ENCODE measurements around the gene SNAP91. TPM values are rescaled to one million over a fixed set of nuclear protein-coding genes. Genes with fewer than 3 reads are reported as not detected.
"Not testable (repeated sequence)": the region's sequence is repeated elsewhere in the genome, so short reads cannot be mapped to it uniquely, and the experiment has no call there.

Gene SNAP91
- not detected for total RNA-seq
- long read RNA-seq = 0 reads

- DNase-seq (peak; percentile 65), ATAC-seq (peak; percentile 68)
- intact Hi-C loops (cut with DNase I) = no loop called here
These were observed at the start of gene SNAP91 for GRCh38 chr6:83708970-83709747. Gene SNAP91 (minus strand): TSS chr6:83709101. CDS start chr6:83707927, 1,174 bp downstream.

GRCh38 chr6:83758533-83758932 lies 49.6 kb upstream of the SNAP91 start:
- no peaks in the 10 kb centered on the region for H3K9me3 ChIP-seq
- H3K4me3 ChIP-seq = no peak overlapping the region
- DNase-seq (no peak), ATAC-seq (no peak)
- H3K4me1 ChIP-seq = no peaks in the 10 kb centered on the region
- H3K27ac ChIP-seq = no peak overlapping the region
- no peak for TF ChIP-seq CTCF (IDR thresholded peaks at IDR 0.05)
- H3K27me3 ChIP-seq = no peaks in the 10 kb centered on the region
- intact Hi-C loops (cut with DNase I) = no loop called here
- H3K36me3 ChIP-seq = no peaks in the 10 kb centered on the region

More at GRCh38 chr6:83708970-83709747, at the start of gene SNAP91:
- TF ChIP-seq CTCF (IDR thresholded peaks at IDR 0.05) = no peak
- H3K27ac ChIP-seq = no peak within 1 kb of the TSS
- peaks cover 47% of the 10 kb centered on the region for H3K27me3 ChIP-seq
- H3K36me3 ChIP-seq = no peaks in the 10 kb centered on the region
- H3K4me1 ChIP-seq = no peaks in the 10 kb centered on the region
- peak within 1 kb of the TSS; percentile 42 for H3K4me3 ChIP-seq
- no peaks in the 10 kb centered on the region for H3K9me3 ChIP-seq

- DNase-seq (no peak), ATAC-seq (no peak)
- Histone ChIP-seq H3K4me1 (no peaks in the 10 kb centered on the region), H3K4me3 (no peak overlapping the region), H3K27ac (no peak overlapping the region), H3K36me3 (no peaks in the 10 kb centered on the region), H3K27me3 (no peaks in the 10 kb centered on the region), H3K9me3 (no peaks in the 10 kb centered on the region)
- intact Hi-C loops (cut with DNase I) = no loop called here
- no peak for TF ChIP-seq CTCF (IDR thresholded peaks at IDR 0.05)
These were observed 48.1 kb upstream of the SNAP91 start for GRCh38 chr6:83757021-83757420.

GRCh38 chr6:83756565-83756964 lies 47.7 kb upstream of the SNAP91 start:
- ATAC-seq = no peak
- no peaks in the 10 kb centered on the region for H3K9me3 ChIP-seq
- no peak overlapping the region for H3K27ac ChIP-seq
- no peaks in the 10 kb centered on the region for H3K27me3 ChIP-seq
- DNase-seq = no peak
- no peaks in the 10 kb centered on the region for H3K4me1 ChIP-seq
- intact Hi-C loops (cut with DNase I) = no loop called here
- TF ChIP-seq CTCF (IDR thresholded peaks at IDR 0.05) = no peak
- no peak overlapping the region for H3K4me3 ChIP-seq
- H3K36me3 ChIP-seq = no peaks in the 10 kb centered on the region

- H3K36me3 ChIP-seq; DNase-seq; H3K27ac ChIP-seq; H3K4me3 ChIP-seq; H3K4me1 ChIP-seq; ATAC-seq; H3K9me3 ChIP-seq; intact Hi-C loops (cut with DNase I); H3K27me3 ChIP-seq: not testable (repeated sequence)
These were observed 43.5 kb upstream of the SNAP91 start for GRCh38 chr6:83752375-83752774.

GRCh38 chr6:83741089-83741488 lies 32.2 kb upstream of the SNAP91 start:
- no peak overlapping the region for H3K4me3 ChIP-seq
- no peaks in the 10 kb centered on the region for H3K9me3 ChIP-seq
- no peak for ATAC-seq
- no peak for DNase-seq
- TF ChIP-seq CTCF (IDR thresholded peaks at IDR 0.05) = no peak
- no peaks in the 10 kb centered on the region for H3K27me3 ChIP-seq
- intact Hi-C loops (cut with DNase I) = no loop called here
- no peaks in the 10 kb centered on the region for H3K4me1 ChIP-seq
- no peaks in the 10 kb centered on the region for H3K36me3 ChIP-seq
- H3K27ac ChIP-seq = no peak overlapping the region
